ENCODE results near the gene MSX2. TPM values are rescaled to one million over a fixed set of nuclear protein-coding genes. Genes with fewer than 3 reads are reported as not detected.

MSX2 gene
- polyA plus RNA-seq, 1 of the 3 experiments (the other 2 are of a cell fraction): 5.8 TPM

DNA sequence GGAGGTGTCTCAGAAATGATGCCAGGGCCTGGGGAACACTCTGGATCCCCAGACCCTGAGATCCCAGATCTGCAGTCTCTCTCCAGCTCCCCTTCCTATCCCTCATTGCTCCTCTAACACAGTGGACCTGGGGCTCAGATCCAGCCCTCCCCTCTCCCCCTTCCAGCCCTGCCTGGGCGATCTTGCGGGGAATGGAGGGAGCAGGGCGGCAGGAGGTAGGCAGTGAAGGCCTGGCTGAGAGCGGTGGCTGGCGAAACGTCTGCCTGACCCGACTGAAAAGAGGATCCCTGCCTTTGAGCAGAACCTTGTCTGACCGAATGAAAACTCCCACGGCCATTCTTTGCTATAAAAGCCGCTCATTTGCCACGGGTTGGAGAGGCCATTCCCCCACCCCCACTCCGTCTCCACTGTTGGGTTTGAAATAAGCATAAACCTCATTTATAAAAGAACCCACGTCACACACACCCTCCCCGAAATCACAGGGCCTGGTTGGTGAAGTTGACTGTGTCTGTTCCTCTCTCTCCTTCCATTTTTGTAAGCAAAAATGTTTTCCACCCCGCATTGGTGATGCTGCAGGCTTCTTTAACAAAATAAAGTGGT lies 8.8 kb downstream of the MSX2 start:
- Histone ChIP-seq H3K27me3 (ENCODE audit: insufficient read depth) (peaks cover 4% of the 10 kb centered on the region), H3K36me3 (replicated peaks in 1 of 2; ENCODE audit: control insufficient read depth in 1 of 2, insufficient read depth in 2 of 2, low read length in 1 of 2) (peaks cover 0 to 8% of the 10 kb centered on the region in 2 experiments), H3K79me2 (ENCODE audit: insufficient read depth) (no peaks in the 10 kb centered on the region), H2AFZ (ENCODE audit: low read depth) (no peak overlapping the region), H3F3A (replicated peaks; ENCODE audit: insufficient read depth) (no peaks in the 10 kb centered on the region), H3K9me3 (no peaks in the 10 kb centered on the region), H3K9ac (no peak overlapping the region), H3K9me2 (no peaks in the 10 kb centered on the region), H3K4me2 (no peak overlapping the region), H4K20me1 (ENCODE audit: insufficient read depth) (no peaks in the 10 kb centered on the region), H3K4me1 (ENCODE audit: control insufficient read depth in 1 of 2, insufficient read depth in 2 of 2, low read depth in 1 of 2, low read length in 1 of 2) (peaks cover 3 to 14% of the 10 kb centered on the region in 2 experiments; a peak in 2 of 4 replicates), H3K4me3 (ENCODE audit: low read depth in 2 of 2, low read length in 1 of 2) (no peak overlapping the region), H3K27ac (ENCODE audit: low read depth in 2 of 2, low read length in 1 of 2) (no peak overlapping the region)
- TF ChIP-seq FOXJ3 (CRISPR knock-in tag; IDR thresholded peaks at IDR 0.05) (no peak), REST (IDR thresholded peaks at IDR 0.05; ENCODE audit: low read depth, low read length) (no peak), PBX3 (IDR thresholded peaks at IDR 0.05) (no peak), GABPA (IDR thresholded peaks at IDR 0.05; ENCODE audit: low read depth) (no peak), GATA2 (CRISPR knock-in tag; IDR thresholded peaks at IDR 0.05) (no peak), MXI1 (IDR thresholded peaks at IDR 0.05; ENCODE audit: low read depth, low read length) (no peak), RFX5 (IDR thresholded peaks at IDR 0.05; ENCODE audit: low read length) (no peak), SMC3 (IDR thresholded peaks at IDR 0.05; ENCODE audit: low read depth, low read length) (no peak), FOXM1 (IDR thresholded peaks at IDR 0.05; ENCODE audit: low read depth) (no peak), RCOR1 (IDR thresholded peaks at IDR 0.05; ENCODE audit: low read length) (no peak), TAF1 (IDR thresholded peaks at IDR 0.05; ENCODE audit: borderline replicate concordance, low read depth, low read length) (no peak), SIN3A (IDR thresholded peaks at IDR 0.05; ENCODE audit: borderline replicate concordance, low read depth, low read length) (no peak), USF2 (IDR thresholded peaks at IDR 0.05; ENCODE audit: borderline replicate concordance, low read depth, low read length) (no peak), EP300 (IDR thresholded peaks at IDR 0.05; ENCODE audit: borderline replicate concordance in 1 of 2, low read depth in 1 of 2, low read length in 1 of 2) (no peak), EZH2phosphoT487 (IDR thresholded peaks at IDR 0.05; ENCODE audit: borderline replicate concordance, low read depth) (no peak), TEAD4 (IDR thresholded peaks at IDR 0.05; ENCODE audit: borderline replicate concordance, insufficient read depth) (no peak)
- TF ChIP-seq, protein P1, sequence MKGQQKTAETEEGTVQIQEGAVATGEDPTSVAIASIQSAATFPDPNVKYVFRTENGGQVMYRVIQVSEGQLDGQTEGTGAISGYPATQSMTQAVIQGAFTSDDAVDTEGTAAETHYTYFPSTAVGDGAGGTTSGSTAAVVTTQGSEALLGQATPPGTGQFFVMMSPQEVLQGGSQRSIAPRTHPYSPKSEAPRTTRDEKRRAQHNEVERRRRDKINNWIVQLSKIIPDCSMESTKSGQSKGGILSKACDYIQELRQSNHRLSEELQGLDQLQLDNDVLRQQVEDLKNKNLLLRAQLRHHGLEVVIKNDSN (IDR thresholded peaks at IDR 0.05; ENCODE audit: borderline replicate concordance, low read depth): no peak
- TF ChIP-seq, protein P2, sequence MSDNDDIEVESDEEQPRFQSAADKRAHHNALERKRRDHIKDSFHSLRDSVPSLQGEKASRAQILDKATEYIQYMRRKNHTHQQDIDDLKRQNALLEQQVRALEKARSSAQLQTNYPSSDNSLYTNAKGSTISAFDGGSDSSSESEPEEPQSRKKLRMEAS (IDR thresholded peaks at IDR 0.05; ENCODE audit: low read depth): no peak
- TF ChIP-seq, protein P3, sequence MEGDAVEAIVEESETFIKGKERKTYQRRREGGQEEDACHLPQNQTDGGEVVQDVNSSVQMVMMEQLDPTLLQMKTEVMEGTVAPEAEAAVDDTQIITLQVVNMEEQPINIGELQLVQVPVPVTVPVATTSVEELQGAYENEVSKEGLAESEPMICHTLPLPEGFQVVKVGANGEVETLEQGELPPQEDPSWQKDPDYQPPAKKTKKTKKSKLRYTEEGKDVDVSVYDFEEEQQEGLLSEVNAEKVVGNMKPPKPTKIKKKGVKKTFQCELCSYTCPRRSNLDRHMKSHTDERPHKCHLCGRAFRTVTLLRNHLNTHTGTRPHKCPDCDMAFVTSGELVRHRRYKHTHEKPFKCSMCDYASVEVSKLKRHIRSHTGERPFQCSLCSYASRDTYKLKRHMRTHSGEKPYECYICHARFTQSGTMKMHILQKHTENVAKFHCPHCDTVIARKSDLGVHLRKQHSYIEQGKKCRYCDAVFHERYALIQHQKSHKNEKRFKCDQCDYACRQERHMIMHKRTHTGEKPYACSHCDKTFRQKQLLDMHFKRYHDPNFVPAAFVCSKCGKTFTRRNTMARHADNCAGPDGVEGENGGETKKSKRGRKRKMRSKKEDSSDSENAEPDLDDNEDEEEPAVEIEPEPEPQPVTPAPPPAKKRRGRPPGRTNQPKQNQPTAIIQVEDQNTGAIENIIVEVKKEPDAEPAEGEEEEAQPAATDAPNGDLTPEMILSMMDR (IDR thresholded peaks at IDR 0.05): no peak
- WGBS (ENCODE audit: low lambda C conversion rate): 77% methylated on average over 13 of the region's 15 CpGs
- POLR2A ChIA-PET: no interaction called here
- DNase-seq: no peak
- CTCF ChIA-PET: interaction anchor here (0.9 to 4.1 kb wide), 5 partner anchors 270 to 406 kb away, joined by 4 to 192 read pairs (median 5); no protein-coding TSS in a partner anchor

All from SK-N-SH (cell line).